ENCODE data around the gene MED27. TPM values are rescaled to one million over a fixed set of nuclear protein-coding genes. Genes with fewer than 3 reads are reported as not detected.

MED27 gene
- total and polyA plus RNA-seq, 10 of the 15 experiments (the other 5 are each of a cell fraction or from before 2014, with no cell fraction given), result 20.3 to 50.3 (median 35.5) TPM

DNA sequence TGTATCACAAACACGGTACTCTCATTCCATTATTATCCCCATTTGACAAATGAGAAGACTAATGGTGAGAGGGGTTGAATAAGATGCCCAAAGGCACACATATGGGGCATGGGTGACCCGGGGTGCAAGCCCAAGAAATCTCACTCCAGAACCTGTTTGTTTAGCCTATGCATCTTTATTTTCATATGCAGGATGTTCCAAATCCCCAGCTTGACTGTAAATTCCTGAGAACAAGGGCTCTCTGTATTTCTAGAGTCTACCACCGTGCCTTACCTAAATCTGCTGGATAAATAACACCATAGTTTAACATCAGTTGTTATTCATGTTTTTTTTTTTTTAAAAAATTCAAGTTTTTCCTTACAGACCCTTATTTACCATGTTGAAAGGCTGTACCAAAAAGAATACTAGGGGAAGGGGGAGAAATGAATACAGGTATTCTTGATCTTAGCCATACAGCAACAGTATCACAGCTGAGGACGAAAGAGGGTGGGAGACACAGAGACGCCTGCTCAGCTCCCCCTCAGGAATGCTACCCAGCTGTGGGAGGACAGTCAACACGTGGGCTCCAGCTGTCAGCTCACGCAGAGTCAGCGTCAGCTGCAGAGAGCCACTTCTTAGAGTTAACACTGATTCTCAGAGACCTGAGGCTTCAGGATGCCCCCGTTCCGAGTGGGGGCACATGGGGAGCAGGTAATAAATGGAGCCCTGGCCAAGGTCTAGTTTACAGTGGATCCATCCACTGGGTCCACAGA, 86.6 kb downstream of the MED27 start:
- Histone ChIP-seq H3K9ac (ENCODE audit: control insufficient read depth, insufficient read depth, low read length) (no peak overlapping the region), H3K4me1 (ENCODE audit: control insufficient read depth, insufficient read depth, low read length) (no peaks in the 10 kb centered on the region), H3K4me3 (no peak overlapping the region), H3K27ac (ENCODE audit: control insufficient read depth, insufficient read depth) (no peak overlapping the region), H3K27me3 (replicated peaks in 1 of 2; ENCODE audit: control insufficient read depth in 2 of 2, insufficient read depth in 2 of 2, low read length in 1 of 2) (no peaks in the 10 kb centered on the region), H4K20me1 (ENCODE audit: control insufficient read depth, insufficient read depth) (no peaks in the 10 kb centered on the region), H3K79me2 (ENCODE audit: control insufficient read depth, insufficient read depth, low read length) (no peaks in the 10 kb centered on the region), H3K9me3 (replicated peaks; ENCODE audit: control insufficient read depth, insufficient read depth, low read length) (no peaks in the 10 kb centered on the region), H3K36me3 (ENCODE audit: control insufficient read depth in 2 of 2, insufficient read depth in 2 of 2, low read length in 1 of 2) (no peaks in the 10 kb centered on the region), H2AFZ (ENCODE audit: control insufficient read depth, low read depth, low read length) (no peak overlapping the region), H3K4me2 (ENCODE audit: control insufficient read depth, insufficient read depth) (no peak overlapping the region)
- ATAC-seq, result no peak
- 92% methylated on average over 10 of the region's 10 CpGs for WGBS (ENCODE audit: insufficient coverage, insufficient replicate concordance, low lambda C conversion rate, missing lambda C conversion rate)
- ChIA-PET POLR2A (no interaction called here), SMC1A (ENCODE audit: uncharacterized antibody, unreplicated experiment) (no interaction called here), CTCF (interaction anchor here (0.8 kb wide), 1 partner anchor 9 kb away, joined by 3 read pairs; no protein-coding TSS in a partner anchor), RAD21 (ENCODE audit: unreplicated experiment) (no interaction called here)
- intact Hi-C loops (cut with micrococcal nuclease; ENCODE audit: unreplicated experiment) (no loop called here), in situ Hi-C loops (cut with MboI) (no loop called here)
- DNase-seq (ENCODE audit: low read depth, low spot score), result no peak
- no peak for FAIRE-seq
- BruUV-seq (replicated peaks), result no TSS peak
- TF ChIP-seq, protein P1, sequence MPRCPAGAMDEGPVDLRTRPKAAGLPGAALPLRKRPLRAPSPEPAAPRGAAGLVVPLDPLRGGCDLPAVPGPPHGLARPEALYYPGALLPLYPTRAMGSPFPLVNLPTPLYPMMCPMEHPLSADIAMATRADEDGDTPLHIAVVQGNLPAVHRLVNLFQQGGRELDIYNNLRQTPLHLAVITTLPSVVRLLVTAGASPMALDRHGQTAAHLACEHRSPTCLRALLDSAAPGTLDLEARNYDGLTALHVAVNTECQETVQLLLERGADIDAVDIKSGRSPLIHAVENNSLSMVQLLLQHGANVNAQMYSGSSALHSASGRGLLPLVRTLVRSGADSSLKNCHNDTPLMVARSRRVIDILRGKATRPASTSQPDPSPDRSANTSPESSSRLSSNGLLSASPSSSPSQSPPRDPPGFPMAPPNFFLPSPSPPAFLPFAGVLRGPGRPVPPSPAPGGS (IDR thresholded peaks at IDR 0.05; ENCODE audit: borderline replicate concordance, insufficient read depth, low read depth, low read length, poor library complexity, severe bottlenecking), result no peak
- TF ChIP-seq, protein P2, sequence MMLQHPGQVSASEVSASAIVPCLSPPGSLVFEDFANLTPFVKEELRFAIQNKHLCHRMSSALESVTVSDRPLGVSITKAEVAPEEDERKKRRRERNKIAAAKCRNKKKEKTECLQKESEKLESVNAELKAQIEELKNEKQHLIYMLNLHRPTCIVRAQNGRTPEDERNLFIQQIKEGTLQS (IDR thresholded peaks at IDR 0.05; ENCODE audit: borderline replicate concordance, extremely low read depth, low read depth, low read length), result no peak
- TF ChIP-seq NR2C1 (IDR thresholded peaks at IDR 0.05) (no peak), SMAD5 (IDR thresholded peaks at IDR 0.05; ENCODE audit: low read depth) (no peak), EGR1 (IDR thresholded peaks at IDR 0.05; ENCODE audit: borderline replicate concordance in 1 of 2, low read depth in 2 of 2, low read length in 2 of 2) (no peak), MEF2B (IDR thresholded peaks at IDR 0.05; ENCODE audit: partially characterized antibody, poor library complexity, severe bottlenecking) (no peak), KLF5 (IDR thresholded peaks at IDR 0.05; ENCODE audit: partially characterized antibody) (no peak)
- TF ChIP-seq, protein P3, sequence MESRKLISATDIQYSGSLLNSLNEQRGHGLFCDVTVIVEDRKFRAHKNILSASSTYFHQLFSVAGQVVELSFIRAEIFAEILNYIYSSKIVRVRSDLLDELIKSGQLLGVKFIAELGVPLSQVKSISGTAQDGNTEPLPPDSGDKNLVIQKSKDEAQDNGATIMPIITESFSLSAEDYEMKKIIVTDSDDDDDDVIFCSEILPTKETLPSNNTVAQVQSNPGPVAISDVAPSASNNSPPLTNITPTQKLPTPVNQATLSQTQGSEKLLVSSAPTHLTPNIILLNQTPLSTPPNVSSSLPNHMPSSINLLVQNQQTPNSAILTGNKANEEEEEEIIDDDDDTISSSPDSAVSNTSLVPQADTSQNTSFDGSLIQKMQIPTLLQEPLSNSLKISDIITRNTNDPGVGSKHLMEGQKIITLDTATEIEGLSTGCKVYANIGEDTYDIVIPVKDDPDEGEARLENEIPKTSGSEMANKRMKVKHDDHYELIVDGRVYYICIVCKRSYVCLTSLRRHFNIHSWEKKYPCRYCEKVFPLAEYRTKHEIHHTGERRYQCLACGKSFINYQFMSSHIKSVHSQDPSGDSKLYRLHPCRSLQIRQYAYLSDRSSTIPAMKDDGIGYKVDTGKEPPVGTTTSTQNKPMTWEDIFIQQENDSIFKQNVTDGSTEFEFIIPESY (IDR thresholded peaks at IDR 0.05), result no peak
- TF ChIP-seq, protein P4, sequence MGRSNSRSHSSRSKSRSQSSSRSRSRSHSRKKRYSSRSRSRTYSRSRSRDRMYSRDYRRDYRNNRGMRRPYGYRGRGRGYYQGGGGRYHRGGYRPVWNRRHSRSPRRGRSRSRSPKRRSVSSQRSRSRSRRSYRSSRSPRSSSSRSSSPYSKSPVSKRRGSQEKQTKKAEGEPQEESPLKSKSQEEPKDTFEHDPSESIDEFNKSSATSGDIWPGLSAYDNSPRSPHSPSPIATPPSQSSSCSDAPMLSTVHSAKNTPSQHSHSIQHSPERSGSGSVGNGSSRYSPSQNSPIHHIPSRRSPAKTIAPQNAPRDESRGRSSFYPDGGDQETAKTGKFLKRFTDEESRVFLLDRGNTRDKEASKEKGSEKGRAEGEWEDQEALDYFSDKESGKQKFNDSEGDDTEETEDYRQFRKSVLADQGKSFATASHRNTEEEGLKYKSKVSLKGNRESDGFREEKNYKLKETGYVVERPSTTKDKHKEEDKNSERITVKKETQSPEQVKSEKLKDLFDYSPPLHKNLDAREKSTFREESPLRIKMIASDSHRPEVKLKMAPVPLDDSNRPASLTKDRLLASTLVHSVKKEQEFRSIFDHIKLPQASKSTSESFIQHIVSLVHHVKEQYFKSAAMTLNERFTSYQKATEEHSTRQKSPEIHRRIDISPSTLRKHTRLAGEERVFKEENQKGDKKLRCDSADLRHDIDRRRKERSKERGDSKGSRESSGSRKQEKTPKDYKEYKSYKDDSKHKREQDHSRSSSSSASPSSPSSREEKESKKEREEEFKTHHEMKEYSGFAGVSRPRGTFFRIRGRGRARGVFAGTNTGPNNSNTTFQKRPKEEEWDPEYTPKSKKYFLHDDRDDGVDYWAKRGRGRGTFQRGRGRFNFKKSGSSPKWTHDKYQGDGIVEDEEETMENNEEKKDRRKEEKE (IDR thresholded peaks at IDR 0.05), result no peak
- TF ChIP-seq, protein P5, sequence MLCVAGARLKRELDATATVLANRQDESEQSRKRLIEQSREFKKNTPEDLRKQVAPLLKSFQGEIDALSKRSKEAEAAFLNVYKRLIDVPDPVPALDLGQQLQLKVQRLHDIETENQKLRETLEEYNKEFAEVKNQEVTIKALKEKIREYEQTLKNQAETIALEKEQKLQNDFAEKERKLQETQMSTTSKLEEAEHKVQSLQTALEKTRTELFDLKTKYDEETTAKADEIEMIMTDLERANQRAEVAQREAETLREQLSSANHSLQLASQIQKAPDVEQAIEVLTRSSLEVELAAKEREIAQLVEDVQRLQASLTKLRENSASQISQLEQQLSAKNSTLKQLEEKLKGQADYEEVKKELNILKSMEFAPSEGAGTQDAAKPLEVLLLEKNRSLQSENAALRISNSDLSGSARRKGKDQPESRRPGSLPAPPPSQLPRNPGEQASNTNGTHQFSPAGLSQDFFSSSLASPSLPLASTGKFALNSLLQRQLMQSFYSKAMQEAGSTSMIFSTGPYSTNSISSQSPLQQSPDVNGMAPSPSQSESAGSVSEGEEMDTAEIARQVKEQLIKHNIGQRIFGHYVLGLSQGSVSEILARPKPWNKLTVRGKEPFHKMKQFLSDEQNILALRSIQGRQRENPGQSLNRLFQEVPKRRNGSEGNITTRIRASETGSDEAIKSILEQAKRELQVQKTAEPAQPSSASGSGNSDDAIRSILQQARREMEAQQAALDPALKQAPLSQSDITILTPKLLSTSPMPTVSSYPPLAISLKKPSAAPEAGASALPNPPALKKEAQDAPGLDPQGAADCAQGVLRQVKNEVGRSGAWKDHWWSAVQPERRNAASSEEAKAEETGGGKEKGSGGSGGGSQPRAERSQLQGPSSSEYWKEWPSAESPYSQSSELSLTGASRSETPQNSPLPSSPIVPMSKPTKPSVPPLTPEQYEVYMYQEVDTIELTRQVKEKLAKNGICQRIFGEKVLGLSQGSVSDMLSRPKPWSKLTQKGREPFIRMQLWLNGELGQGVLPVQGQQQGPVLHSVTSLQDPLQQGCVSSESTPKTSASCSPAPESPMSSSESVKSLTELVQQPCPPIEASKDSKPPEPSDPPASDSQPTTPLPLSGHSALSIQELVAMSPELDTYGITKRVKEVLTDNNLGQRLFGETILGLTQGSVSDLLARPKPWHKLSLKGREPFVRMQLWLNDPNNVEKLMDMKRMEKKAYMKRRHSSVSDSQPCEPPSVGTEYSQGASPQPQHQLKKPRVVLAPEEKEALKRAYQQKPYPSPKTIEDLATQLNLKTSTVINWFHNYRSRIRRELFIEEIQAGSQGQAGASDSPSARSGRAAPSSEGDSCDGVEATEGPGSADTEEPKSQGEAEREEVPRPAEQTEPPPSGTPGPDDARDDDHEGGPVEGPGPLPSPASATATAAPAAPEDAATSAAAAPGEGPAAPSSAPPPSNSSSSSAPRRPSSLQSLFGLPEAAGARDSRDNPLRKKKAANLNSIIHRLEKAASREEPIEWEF (IDR thresholded peaks at IDR 0.05; ENCODE audit: insufficient replicate concordance, low read depth, low read length), result no peak
